Activated CD4-positive, CD25-positive, alpha-beta regulatory T cell treated with anti-CD3 and anti-CD28 coated beads, Interleukin-2, amount 50 U/mL, for 24 hours (primary cell): ENCODE data around the gene SRPX2.
"Not testable (repeated sequence)": the region's sequence is repeated elsewhere in the genome, so short reads cannot be mapped to it uniquely, and the experiment has no call there.

Experiments used
- ATAC-seq, 2 donors: fragments of 150-1000 bp; cut with Tn5 transposase; one replicate each; pipeline ENCODE4 v1.10.0; 2021; ENCODE audit warnings: mild to moderate bottlenecking in 1 of 2, moderate library complexity in 1 of 2

The SRPX2 gene

DNA sequence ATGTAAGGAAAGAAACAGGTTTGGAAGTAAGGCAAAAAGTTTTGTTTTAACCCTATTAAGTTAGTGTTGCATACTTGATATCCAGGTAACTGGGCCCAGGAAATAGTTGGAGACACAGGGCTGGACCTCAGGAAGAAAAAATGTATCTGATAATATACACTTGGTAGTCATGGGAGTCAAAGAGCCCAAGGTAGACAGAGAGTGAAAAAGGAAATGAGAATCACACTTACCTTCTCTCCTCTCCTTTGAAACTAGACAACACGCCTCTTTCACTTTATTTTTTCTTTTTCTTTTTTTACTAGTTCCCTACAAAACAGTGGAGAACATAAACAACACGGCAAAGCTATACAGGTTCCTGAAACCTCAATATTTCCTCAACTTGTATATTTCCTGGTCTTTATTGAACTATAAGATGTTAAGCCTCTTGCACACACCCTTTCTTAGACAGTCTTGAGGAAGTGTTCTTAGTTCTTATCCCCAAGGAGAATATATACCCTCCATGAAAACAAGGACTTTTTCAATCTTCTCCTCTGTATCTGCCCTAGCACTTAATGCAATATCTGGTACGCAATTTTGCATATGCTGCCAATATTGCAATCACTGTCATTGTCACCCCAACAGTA lies 60.7 kb downstream of the SRPX2 start:
- ATAC-seq: no peak

DNA sequence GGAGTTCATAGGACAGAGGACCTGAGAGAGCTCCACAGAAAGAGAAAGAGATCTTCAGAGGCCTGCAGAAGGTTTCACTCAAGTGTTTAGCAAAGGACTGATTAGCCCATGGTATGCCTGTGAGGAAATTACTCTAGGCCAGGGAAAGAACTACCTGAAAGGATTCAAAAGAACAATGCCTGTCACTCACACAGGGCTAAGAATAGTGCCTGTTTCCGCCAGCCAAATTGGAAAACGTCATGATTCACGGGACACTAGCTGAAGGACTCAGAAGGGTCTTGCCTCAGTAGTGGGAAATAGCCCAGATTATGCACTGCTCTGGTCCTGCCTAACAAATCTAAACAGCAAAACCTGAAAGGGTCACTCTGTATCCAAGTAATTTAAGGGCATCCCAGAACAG lies 66.8 kb downstream of the SRPX2 start:
- no peak for ATAC-seq

GRCh38 chrX:100717363-100717762 lies 73.4 kb downstream of the SRPX2 start:
- ATAC-seq: no peak

- no peak for ATAC-seq
Measured at GRCh38 chrX:100719139-100719538, 75.1 kb downstream of the SRPX2 start.

- no peak for ATAC-seq
Measured at GRCh38 chrX:100720301-100720700, 76.3 kb downstream of the SRPX2 start.

- ATAC-seq: no peak
Measured at GRCh38 chrX:100721328-100721727, 77.3 kb downstream of the SRPX2 start.

DNA sequence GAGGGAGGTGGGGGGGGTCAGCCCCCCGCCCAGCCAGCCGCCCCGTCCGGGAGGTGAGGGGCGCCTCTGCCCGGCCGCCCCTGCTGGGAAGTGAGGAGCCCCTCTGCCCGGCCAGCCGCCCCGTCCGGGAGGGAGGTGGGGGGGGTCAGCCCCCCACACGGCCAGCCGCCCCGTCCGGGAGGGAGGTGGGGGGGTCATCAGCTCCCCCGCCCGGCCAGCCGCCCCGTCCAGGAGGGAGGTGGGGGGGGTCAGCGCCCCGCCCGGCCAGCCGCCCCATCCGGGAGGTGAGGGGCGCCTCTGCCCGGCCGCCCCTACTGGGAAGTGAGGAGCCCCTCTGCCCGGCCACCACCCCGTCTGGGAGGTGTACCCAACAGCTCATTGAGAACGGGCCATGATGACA lies 80.0 kb downstream of the SRPX2 start:
- ATAC-seq: not testable (repeated sequence)
